Thyroid gland (tissue), 4 donors: ENCODE results near the gene MRC2. TPM values are rescaled to one million over a fixed set of nuclear protein-coding genes. Genes with fewer than 3 reads are reported as not detected.

Source experiments
- DNase-seq, 2 donors: peaks; one replicate each; pipeline ENCODE4 v3.0.0-alpha.2; 2019
- H3K27ac ChIP-seq, 3 donors: fragments of 200-600 bp; sonication (generic); 1 replicate in 2 of 3; 2 replicates in 1 of 3; pipeline ENCODE4 v1.5.1; 2016 to 2019; ENCODE audit warnings: mild to moderate bottlenecking in 1 of 3, moderate library complexity in 1 of 3
- H3K27me3 ChIP-seq: fragments of 200-600 bp; sonication (generic); one replicate; pipeline ENCODE4 v1.5.1; 2019
- H3K36me3 ChIP-seq, 2 donors: fragments of 200-600 bp; sonication (generic); one replicate each; pipeline ENCODE4 v1.5.1; 2016 to 2019
- H3K4me1 ChIP-seq, 2 donors: fragments of 200-600 bp; sonication (generic); one replicate each; pipeline ENCODE4 v1.5.1; 2017 to 2019
- H3K4me3 ChIP-seq, 3 donors: fragments of 200-600 bp; sonication (generic); replicated peaks in 1 of 3; 1 replicate in 2 of 3; 2 replicates in 1 of 3; pipeline ENCODE4 v1.5.1; 2016; ENCODE audit warnings: mild to moderate bottlenecking in 1 of 3
- H3K9me3 ChIP-seq: fragments of 200-600 bp; sonication (generic); one replicate; pipeline ENCODE4 v1.5.1; 2017
- CTCF ChIP-seq, 6 experiments: fragments of 200-600 bp in 3 of 6; fragments of 450-650 bp in 3 of 6; sonication (generic) in 3 of 6; IDR thresholded peaks; one replicate each; pipeline ENCODE4 v1.5.1; 2016 to 2019; ENCODE audit warnings: antibody characterized with exemption in 6 of 6, mild to moderate bottlenecking in 2 of 6, inconsistent platforms in 1 of 6, moderate library complexity in 1 of 6
- POLR2A ChIP-seq, 2 donors: fragments of 450-650 bp; IDR thresholded peaks; one replicate each; pipeline ENCODE4 v1.6.1; 2017; ENCODE audit warnings: antibody characterized with exemption in 2 of 2, mild to moderate bottlenecking in 2 of 2, moderate library complexity in 1 of 2
- WGBS, 2 donors: methylation state at CpG; one replicate each; pipeline ENCODE4 v1.1.5; 2017; 5-methylcytosine and 5-hydroxymethylcytosine counted together
- intact Hi-C: fragments of 100-400 bp; cut with DNase I; formaldehyde crosslinking; loops from one replicate; pipeline ENCODE4 v1.15.1; 2023
- total RNA-seq, 4 donors: library from RNA; depleted of rRNA; stranded (reverse); fragments of >200 nt; gene quantifications; one replicate each; pipeline ENCODE4 v1.2.3, GENCODE V29; 2016

Gene MRC2
- total RNA-seq, 4 donors from 2014 or later: 7.9 to 15.2 (median 10.9) TPM

GRCh38 chr17:62674841-62675240 is 47.4 kb downstream of the MRC2 start:
- DNase-seq: no peak
- H3K27ac ChIP-seq: no peak overlapping the region
- H3K4me1 ChIP-seq: no peaks in the 10 kb centered on the region
- WGBS, 2 donors: 50 to 93% methylated on average over 1 to 3 of the region's 3 CpGs
- H3K36me3 ChIP-seq: no peaks in the 10 kb centered on the region
- no peak overlapping the region for H3K4me3 ChIP-seq
- no peaks in the 10 kb centered on the region for H3K9me3 ChIP-seq
- H3K27me3 ChIP-seq: no peaks in the 10 kb centered on the region
- intact Hi-C loops: no loop called here
- TF ChIP-seq POLR2A (IDR thresholded peaks at IDR 0.05): no peak
- TF ChIP-seq CTCF (IDR thresholded peaks at IDR 0.05): no peak

DNA sequence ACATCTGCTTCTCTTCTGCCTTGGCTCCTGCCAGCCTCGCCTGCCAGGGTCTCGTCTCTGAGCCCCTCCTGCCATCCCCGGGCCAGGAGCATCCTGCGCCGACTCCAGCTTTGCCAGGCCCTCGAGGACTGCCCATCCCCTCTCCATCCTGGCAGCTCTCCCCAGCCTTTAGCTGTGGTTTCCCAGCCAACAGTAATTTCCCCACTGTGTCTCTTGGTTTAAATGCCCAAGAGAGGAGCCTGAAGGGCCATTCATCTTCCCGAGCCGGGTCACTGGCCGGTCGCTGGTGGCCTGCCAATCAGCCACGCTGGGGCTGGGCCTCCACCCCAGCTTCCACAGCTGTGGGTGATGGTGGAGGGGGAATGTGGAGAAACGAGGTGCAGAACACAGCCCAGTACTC is 47.8 kb downstream of the MRC2 start:
- Histone ChIP-seq H3K27ac (no peak overlapping the region), H3K4me3 (no peak overlapping the region), H3K36me3 (no peaks in the 10 kb centered on the region), H3K27me3 (no peaks in the 10 kb centered on the region), H3K9me3 (no peaks in the 10 kb centered on the region), H3K4me1 (no peaks in the 10 kb centered on the region)
- TF ChIP-seq CTCF (IDR thresholded peaks at IDR 0.05): no peak
- no peak for TF ChIP-seq POLR2A (IDR thresholded peaks at IDR 0.05)
- WGBS, 2 donors: 34% methylated on average over 12 of the region's 12 CpGs
- intact Hi-C loops: no loop called here
- no peak for DNase-seq

DNA sequence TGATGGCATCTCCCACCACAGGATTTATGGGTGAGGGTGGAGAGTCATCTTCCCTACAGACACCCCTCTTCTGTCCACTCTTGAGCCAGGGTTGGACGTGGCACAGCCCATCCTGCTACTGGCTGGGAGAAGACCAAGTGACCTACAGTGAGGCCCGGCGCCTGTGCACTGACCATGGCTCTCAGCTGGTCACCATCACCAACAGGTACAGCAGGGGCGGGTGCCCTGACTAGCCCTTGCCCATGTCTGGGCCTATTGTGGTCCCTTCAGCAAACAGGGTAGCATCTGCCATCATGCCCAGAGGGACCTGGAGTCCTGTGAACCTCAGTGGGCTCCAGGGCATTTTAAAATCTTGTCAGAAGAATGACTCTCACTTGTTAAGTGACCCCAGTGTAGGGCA is 48.2 kb downstream of the MRC2 start:
- Histone ChIP-seq H3K9me3 (no peaks in the 10 kb centered on the region), H3K27me3 (no peaks in the 10 kb centered on the region), H3K36me3 (no peaks in the 10 kb centered on the region), H3K27ac (no peak overlapping the region), H3K4me3 (no peak overlapping the region), H3K4me1 (no peaks in the 10 kb centered on the region)
- no peak for DNase-seq
- no peak for TF ChIP-seq CTCF (IDR thresholded peaks at IDR 0.05)
- TF ChIP-seq POLR2A (IDR thresholded peaks at IDR 0.05): no peak
- 67 to 100% methylated on average over 1 of the region's 4 CpGs for WGBS, 2 donors
- intact Hi-C loops: no loop called here

DNA sequence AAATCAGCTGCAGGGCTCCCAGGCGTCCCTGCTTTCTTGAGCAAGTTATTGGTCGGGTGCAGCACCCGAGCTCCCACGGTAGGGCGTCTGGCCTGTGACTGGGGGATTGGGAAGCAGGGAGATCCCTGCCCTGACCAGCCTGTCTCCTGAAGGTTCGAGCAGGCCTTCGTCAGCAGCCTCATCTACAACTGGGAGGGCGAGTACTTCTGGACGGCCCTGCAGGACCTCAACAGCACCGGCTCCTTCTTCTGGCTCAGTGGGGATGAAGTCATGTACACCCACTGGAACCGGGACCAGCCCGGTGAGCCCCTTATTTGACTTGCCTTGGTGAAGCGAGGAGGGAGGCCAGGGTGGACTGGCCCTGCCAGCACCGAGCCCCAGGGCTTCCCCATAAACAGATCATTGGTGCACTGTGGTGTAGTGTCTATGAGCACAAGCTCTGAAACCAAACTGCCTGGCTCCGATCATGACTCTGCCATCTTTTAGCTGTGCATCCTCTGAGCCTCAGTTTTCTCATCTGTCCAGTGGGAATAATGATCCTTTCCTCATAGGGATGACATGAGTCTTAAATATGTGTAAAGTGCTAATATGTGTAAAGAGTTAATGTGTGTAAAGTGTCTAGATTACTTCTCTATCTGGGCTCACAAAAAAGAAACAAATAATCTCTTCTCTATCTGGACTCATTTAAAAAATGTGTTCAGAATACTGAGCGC is 48.9 kb downstream of the MRC2 start:
- DNase-seq: no peak
- H3K4me1 ChIP-seq: no peaks in the 10 kb centered on the region
- intact Hi-C loops: no loop called here
- H3K27ac ChIP-seq: no peak overlapping the region
- 93 to 98% methylated on average over 11 to 16 of the region's 16 CpGs for WGBS, 2 donors
- no peaks in the 10 kb centered on the region for H3K36me3 ChIP-seq
- no peaks in the 10 kb centered on the region for H3K9me3 ChIP-seq
- H3K4me3 ChIP-seq: no peak overlapping the region
- H3K27me3 ChIP-seq: no peaks in the 10 kb centered on the region
- TF ChIP-seq POLR2A (IDR thresholded peaks at IDR 0.05) (no peak), CTCF (IDR thresholded peaks at IDR 0.05) (no peak)

GRCh38 chr17:62676952-62677596 is 49.6 kb downstream of the MRC2 start:
- Histone ChIP-seq H3K4me3 (no peak overlapping the region), H3K36me3 (no peaks in the 10 kb centered on the region), H3K27me3 (no peaks in the 10 kb centered on the region), H3K27ac (no peak overlapping the region), H3K9me3 (no peaks in the 10 kb centered on the region), H3K4me1 (no peaks in the 10 kb centered on the region)
- no peak for TF ChIP-seq CTCF (IDR thresholded peaks at IDR 0.05)
- no peak for TF ChIP-seq POLR2A (IDR thresholded peaks at IDR 0.05)
- WGBS, 2 donors: 76 to 95% methylated on average over 4 to 17 of the region's 18 CpGs
- intact Hi-C loops: no loop called here
- no peak for DNase-seq
